GM21619 (cell line): ENCODE measurements around the gene ZNF92.
"Not testable (repeated sequence)": the region's sequence is repeated elsewhere in the genome, so short reads cannot be mapped to it uniquely, and the experiment has no call there.

Experiments
- ATAC-seq: cut with Tn5 transposase; IDR thresholded peaks from one replicate; pipeline ENCODE4 v1.9.1; 2021; ENCODE audit not compliant: unreplicated experiment

ZNF92 gene

DNA sequence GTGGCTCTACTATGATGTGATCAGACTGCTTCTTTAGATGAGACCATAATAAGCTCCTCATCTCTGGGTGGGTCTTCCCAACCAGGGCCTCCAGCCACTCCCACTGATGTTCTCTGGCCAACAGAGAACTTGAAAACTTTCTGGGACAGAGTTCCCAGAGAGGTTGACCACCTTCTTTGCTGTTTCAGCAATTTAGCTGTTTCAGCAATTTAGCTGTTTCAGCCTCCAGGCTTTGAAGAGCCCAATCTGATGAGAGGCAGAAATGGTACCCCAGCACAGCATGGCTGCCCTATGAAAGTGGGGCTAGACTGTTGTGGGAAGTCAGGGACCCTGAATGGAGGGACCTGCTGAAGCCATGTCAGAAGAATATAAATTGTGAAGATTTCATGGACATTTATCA is 49.0 kb downstream of the ZNF92 start:
- no peak for ATAC-seq

- ATAC-seq: not testable (repeated sequence)
Measured at GRCh38 chr7:65423286-65423685, 49.6 kb downstream of the ZNF92 start.

DNA sequence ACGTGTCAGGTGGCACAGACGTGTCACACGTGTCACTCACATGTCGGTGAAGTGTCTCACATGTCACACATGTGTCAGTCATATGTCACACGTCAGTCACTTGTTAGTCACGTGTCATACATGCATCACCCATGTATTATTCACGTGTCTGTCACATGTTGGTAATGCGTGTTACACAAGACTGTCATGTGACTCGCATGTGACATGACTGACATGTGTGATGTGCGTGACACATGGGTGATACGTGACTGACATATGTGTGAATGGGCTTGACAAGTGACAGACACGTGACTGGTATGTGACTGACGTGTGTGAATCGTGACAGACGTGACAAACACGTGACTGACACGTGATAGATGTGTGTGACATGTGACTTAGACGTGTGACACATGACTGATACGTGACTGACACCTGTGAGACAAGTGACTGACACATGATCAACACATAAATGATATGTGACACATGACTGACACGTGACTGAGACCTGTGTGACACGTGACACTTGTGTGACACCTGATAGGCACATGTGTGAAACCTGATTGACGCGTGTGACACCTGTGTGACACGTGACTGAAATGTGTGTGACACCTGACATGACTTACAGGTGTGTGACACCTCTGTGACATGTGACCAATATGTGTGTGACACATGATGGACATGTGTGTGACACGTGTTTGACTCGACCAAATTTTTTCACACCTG is 56.1 kb downstream of the ZNF92 start:
- ATAC-seq: no peak

GRCh38 chr7:65430344-65431186 is 56.9 kb downstream of the ZNF92 start:
- ATAC-seq: no peak

- no peak for ATAC-seq
Measured at GRCh38 chr7:65434307-65434706, 60.7 kb downstream of the ZNF92 start.

DNA sequence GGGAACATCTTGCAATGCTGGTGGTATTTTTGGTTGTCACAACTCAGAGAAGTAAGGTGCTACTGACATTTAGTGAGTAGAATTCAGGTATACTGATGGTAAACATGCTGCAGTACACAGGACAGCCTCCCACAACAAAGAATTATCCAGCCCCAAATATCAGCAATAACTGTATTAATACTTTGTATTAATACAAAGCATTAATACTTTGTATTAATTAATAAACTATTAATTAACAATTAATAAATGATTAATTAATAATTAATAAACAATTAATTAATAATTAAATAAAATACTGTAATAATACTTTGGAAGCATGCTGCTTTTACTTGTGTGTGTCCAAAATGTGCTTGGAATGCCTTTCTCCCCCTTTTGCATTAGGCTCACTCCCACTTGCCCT is 62.5 kb downstream of the ZNF92 start:
- no peak for ATAC-seq

DNA sequence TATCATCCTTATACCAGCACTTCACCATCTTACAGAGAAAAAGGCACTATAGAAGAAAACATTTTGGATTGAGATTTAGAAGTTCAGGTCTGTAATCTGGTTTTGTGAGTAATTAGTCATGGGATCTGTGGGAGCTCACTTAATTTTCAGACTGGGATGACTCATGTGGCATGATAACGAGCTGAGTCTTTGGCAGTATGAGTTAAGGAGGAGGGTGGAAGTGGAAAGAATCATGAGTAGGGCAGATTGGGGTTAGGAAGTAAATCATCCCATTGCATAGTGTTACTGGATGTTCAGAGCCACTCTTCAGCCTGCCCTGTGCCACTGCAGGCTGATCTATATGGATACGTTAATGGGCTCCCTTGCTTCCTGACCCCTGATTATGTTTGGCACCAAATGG is 64.9 kb downstream of the ZNF92 start:
- ATAC-seq: no peak

DNA sequence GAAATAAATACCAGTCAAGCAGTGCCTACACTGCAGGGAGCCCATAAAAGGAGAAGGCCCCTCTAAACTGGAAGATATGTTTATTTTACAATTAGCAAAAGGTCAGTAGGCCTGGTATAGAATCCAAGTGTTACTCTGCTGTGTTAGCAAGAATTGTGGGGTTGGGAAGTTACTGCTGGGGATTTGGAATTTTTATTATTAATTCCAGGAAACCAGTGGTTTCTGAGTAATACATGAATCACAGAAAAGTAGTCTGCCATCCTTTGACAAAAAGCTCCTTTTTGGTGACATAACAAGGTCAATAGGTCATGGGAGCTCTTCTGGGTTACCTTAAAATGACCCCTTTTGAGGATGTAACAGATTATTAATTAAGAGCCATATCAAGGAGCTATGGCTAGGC is 67.4 kb downstream of the ZNF92 start:
- no peak for ATAC-seq

DNA sequence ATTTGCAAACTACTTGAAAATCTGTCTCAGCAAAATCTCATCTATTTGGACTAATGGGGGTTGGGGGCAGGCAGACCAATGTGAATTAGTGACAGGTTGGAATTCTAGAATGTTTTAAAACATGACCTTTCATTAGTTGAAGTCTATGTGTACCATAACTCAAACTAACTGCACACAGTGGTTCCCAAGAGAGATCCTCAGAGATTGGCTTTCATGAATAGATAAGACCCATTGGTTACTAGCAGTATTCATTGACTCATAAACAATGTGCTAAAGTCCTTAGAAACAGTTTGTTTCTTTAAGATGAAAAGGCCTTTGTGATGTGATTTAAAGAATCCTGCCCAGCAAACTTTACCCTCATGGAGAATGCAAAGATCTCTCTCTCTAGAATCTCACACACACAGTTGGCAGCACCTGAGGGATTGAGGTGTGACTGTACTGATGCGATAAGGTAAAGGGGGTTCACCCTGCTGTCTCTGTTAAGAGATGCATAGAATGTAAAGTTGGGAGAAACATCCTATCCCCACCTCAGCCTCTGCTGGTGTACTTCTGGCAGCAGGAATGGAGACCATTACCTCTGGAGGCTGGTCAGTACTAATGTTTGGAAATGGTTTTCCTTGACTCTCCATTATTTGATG is 70.7 kb downstream of the ZNF92 start:
- no peak for ATAC-seq

DNA sequence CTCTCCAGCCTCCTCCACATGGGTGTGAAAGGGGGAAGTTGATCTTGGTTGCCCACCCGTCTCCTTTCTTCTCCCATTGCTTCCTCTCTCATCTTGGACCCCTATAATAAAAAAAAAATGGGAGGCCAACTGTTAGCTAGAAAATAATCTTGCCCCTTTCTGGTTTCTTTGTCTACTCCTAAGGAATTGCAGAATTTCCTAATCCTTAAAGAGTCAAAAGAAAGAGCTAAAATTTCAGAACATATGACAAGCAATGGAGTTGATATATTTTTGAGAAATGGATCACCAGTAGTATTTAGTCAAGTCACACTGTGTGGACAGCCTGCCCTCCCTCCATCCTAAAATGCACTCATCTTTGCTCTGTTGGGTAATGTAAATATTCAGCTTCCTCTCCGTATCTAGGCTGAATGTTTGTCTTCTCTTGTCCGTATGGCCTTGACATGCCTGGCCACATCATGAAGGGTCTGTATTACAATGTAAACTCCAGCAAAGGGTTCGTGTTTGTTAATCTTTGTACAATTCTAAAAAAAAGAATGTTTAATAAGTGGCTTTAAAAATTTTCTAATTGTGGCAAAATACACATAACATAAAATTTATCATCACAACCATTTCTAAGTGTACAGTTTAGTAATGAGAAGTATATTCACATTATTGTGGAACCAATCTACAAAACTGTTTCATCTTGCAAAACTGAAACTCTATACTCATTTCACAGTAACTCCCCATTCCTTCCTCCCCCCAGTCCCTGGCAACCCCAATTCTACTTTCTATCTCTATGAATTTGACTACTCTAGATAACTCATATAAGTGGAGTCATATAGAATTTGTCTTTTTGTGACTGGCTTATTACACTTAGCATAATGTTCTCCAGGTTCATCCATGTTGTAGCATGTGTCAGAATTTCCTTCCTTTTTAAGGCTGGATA is 71.5 kb downstream of the ZNF92 start:
- no peak for ATAC-seq

GRCh38 chr7:65447041-65447440 is 73.4 kb downstream of the ZNF92 start:
- ATAC-seq: not testable (repeated sequence)

DNA sequence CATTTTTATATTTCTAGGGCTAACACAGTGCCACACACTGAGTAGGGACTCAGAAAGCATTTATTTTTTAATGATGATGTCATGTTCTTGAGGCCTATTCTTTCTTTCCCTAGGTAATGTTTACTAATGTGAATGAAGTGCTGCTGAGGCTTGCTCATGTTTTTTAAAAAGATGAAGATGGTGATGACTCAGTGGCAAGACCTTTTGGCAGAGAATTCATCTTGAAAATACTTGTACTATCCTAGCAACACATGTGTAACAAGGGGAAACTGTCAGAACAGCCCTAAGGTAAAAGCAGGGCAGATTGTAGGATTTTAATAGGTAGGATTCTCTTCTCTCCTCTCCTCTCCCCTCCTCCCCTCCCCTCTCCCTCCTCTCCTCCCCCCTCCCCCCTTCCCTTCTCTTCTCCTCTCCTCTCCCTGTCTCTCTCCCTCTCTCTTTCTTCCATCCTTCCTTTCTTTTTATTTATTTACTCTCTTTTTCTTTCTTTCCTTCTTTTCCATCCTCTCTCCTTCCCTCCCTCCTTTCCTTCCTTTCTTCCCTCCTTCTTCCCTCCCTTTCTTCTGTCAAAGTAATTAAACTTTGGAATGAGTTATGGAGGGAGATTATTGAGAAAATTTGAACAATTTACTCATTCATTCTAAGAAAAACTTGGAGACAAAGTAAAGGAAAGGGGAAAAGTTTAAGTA is 75.3 kb downstream of the ZNF92 start:
- ATAC-seq: no peak

DNA sequence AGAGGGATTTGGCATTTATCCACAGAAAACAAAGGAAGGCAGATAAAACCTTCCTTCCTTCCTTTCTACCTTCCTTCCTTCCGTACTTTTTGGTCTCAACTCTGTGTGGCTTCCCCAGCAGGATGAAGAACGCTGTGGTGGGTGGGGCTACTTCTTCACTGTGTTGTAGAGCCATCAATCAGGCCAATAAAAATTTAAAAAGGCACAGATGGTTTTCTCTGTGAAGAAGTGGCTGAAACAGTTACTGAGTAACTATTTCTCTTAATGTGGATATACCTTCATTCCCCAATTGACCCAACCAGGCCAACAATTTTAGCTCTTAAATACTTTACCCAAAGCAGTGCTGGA is 75.8 kb downstream of the ZNF92 start:
- no peak for ATAC-seq
